NCI-H1105 (cell line): ENCODE data around the gene RALGPS1.

ENCODE experiments used
- DNase-seq: peaks from one replicate; lab custom pipeline; 2025; lab: John Stamatoyannopoulos, UW

The RALGPS1 gene

GRCh38 chr9:126955811-126956210, 41.2 kb downstream of the RALGPS1 start:
- no peak for DNase-seq

GRCh38 chr9:126956917-126957686, 42.5 kb downstream of the RALGPS1 start:
- DNase-seq: no peak

GRCh38 chr9:126957687-126958053, 43.1 kb downstream of the RALGPS1 start:
- DNase-seq: no peak

- no peak for DNase-seq
These were observed 44.8 kb downstream of the RALGPS1 start for GRCh38 chr9:126959336-126959735.

- no peak for DNase-seq
These were observed 45.3 kb downstream of the RALGPS1 start for GRCh38 chr9:126959917-126960316.

- no peak for DNase-seq
These were observed 47.8 kb downstream of the RALGPS1 start for GRCh38 chr9:126962336-126962735.

GRCh38 chr9:126965077-126965476, 50.5 kb downstream of the RALGPS1 start:
- no peak for DNase-seq

GRCh38 chr9:126965541-126966428, 51.2 kb downstream of the RALGPS1 start:
- DNase-seq: peak; percentile 4

GRCh38 chr9:126971261-126971660, 56.7 kb downstream of the RALGPS1 start:
- DNase-seq: no peak

GRCh38 chr9:126973651-126974529, 59.3 kb downstream of the RALGPS1 start:
- DNase-seq: no peak

- DNase-seq: no peak
These were observed 60.0 kb downstream of the RALGPS1 start for GRCh38 chr9:126974594-126974993.

- DNase-seq: no peak
These were observed 61.0 kb downstream of the RALGPS1 start for GRCh38 chr9:126975327-126976220.

GRCh38 chr9:126979461-126979860, 64.9 kb downstream of the RALGPS1 start:
- DNase-seq: no peak

- no peak for DNase-seq
These were observed 65.6 kb downstream of the RALGPS1 start for GRCh38 chr9:126980231-126980630.

GRCh38 chr9:126981218-126981617, 66.6 kb downstream of the RALGPS1 start:
- no peak for DNase-seq

GRCh38 chr9:126982215-126983002, 67.8 kb downstream of the RALGPS1 start:
- DNase-seq: no peak

GRCh38 chr9:126983767-126984166, 69.2 kb downstream of the RALGPS1 start:
- no peak for DNase-seq

GRCh38 chr9:126984969-126985368, 70.4 kb downstream of the RALGPS1 start:
- no peak for DNase-seq

- peak; percentile 10 for DNase-seq
These were observed 71.4 kb downstream of the RALGPS1 start for GRCh38 chr9:126985870-126986498.

- DNase-seq: no peak
These were observed 71.9 kb downstream of the RALGPS1 start for GRCh38 chr9:126986506-126986951.
